ENCODE measurements around the gene DDX52.

The DDX52 gene

DNA sequence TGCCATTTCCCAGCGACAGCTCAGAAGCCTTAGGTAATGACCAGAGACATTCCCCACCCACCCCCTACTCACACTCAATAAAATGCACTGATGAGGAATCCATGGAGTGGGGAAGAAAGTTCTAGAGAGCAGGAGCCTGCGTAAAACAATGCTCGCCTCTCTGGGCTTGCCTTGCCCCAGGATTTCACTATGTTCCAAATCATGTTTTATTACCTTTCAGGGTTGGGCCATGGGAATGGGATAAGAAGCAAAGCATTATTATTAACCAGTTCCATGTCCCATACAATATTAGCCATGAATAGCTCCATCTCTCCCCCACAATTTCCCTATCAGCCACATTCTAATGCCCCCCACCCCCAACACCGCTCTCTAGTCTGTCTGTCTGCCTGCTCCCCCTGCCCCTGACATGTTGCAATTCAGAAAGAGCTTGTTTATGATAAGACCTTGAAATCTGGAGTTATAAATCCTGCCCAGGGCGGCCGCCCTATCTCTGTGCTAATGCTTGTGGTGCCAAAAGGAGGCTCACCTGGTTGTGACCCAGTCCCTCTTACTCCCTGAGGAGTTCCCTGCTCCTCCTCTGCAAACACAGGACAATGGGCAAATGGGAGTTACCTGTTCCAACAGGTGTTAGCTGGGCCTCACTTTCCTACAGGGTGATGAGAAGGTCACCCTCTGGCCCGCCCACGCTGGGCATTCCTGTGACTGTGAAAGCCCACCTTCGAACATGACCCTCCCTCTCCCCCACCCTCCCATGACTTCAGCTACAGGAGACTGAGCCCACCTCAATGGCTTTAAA is 28.0 kb upstream of the DDX52 start:
- no peak overlapping the region for H3K4me3 ChIP-seq (ENCODE audit: low read depth, low read length)
- TF ChIP-seq CTCF (conservative IDR thresholded peaks at IDR 0.05; ENCODE audit: low read depth, low read length), result no peak
- no peak for DNase-seq (ENCODE audit: low read depth)

- no peak overlapping the region for H3K4me3 ChIP-seq (ENCODE audit: low read depth, low read length)
- DNase-seq (ENCODE audit: low read depth), result no peak
- TF ChIP-seq CTCF (conservative IDR thresholded peaks at IDR 0.05; ENCODE audit: low read depth, low read length), result no peak
Measured at GRCh38 chr17:37667039-37667438, 23.8 kb upstream of the DDX52 start.

DNA sequence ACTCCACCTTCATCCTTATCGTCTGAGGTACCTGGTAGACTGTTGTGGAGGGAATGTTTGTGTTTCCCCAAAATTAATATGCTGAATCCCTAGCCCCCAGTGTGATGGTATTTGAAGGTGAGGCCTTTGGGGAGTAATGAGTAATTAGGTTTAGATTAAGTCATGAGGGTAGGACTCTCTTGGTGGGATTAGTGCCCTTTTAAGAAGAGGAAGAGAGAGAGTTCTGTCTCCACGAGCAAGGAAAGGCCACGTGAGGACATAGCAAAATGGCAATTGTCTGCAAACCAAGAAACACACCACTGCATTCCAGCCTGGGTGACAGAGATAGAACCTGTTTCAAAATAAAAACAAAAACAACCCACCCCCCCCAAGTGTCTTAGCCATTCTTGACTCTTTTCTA is 21.0 kb upstream of the DDX52 start:
- TF ChIP-seq CTCF (conservative IDR thresholded peaks at IDR 0.05; ENCODE audit: low read depth, low read length), result no peak
- DNase-seq (ENCODE audit: low read depth), result no peak
- H3K4me3 ChIP-seq (ENCODE audit: low read depth, low read length), result no peak overlapping the region

DNA sequence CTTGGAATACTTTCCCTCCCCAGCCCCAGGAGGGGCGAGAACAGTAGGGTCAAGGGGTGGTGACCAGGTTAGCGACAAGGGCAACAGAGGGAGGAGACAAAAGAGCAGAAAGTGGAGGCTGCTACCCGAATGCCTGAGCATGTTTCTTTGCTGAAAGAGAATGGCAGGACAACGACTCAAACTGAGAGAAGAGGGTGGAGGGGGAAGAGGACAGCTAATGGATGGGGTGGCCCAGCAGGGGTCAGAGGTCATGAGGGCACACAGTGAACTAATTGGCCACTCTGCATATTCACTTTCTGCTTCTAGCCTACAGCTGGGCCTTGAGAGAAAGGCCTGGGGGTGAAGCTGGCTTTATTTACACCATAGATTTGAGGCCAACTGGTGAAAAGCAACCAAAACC is 19.1 kb upstream of the DDX52 start:
- no peak for DNase-seq (ENCODE audit: low read depth)
- no peak overlapping the region for H3K4me3 ChIP-seq (ENCODE audit: low read depth, low read length)
- no peak for TF ChIP-seq CTCF (conservative IDR thresholded peaks at IDR 0.05; ENCODE audit: low read depth, low read length)

DNA sequence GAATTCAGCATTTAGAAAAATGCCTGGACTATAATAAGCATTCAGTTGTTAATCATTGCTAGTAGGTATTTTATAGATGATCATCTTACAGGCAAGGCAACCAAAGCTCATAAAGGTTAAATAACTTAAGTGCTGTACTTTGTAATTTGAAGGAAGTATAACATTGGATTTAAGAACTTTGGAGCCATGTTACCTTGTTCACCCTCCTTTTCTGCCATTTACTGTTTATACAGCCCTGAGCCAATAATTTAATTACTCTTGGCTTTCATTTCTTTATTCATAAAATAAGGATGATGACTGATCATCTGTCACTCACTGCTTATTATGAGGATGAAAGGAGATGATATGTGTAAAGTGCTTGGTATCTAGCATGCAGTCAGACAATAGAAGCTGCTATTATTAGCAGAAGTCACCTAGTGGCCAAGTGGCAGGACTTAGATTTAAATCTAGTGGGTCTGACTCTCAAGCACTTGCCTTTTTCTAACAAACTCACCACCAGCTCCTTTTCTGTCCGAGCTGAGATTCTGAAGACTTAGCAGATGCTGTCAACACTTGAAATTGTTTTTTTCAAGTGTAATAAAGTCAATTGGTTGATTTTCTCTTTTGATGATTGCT is 18.3 kb upstream of the DDX52 start:
- TF ChIP-seq CTCF (conservative IDR thresholded peaks at IDR 0.05; ENCODE audit: low read depth, low read length), result peak; percentile 23
- DNase-seq (ENCODE audit: low read depth), result no peak
- H3K4me3 ChIP-seq (ENCODE audit: low read depth, low read length), result no peak overlapping the region

- no peak overlapping the region for H3K4me3 ChIP-seq (ENCODE audit: low read depth, low read length)
- DNase-seq (ENCODE audit: low read depth), result no peak
- no peak for TF ChIP-seq CTCF (conservative IDR thresholded peaks at IDR 0.05; ENCODE audit: low read depth, low read length)
Measured at GRCh38 chr17:37659925-37660324, 16.7 kb upstream of the DDX52 start.

GRCh38 chr17:37657202-37657601 is 14.0 kb upstream of the DDX52 start:
- DNase-seq (ENCODE audit: low read depth), result no peak
- no peak overlapping the region for H3K4me3 ChIP-seq (ENCODE audit: low read depth, low read length)
- TF ChIP-seq CTCF (conservative IDR thresholded peaks at IDR 0.05; ENCODE audit: low read depth, low read length), result no peak

Data from choroid plexus epithelial cell (primary cell).